CD14-positive monocyte (primary cell): ENCODE results near the gene FATE1. TPM values are rescaled to one million over a fixed set of nuclear protein-coding genes. Genes with fewer than 3 reads are reported as not detected.

Source experiments
- DNase-seq, 3 donors: peaks; one replicate each; pipeline ENCODE4 v3.0.0-alpha.2; 2011 to 2022
- H2AFZ ChIP-seq: 2 replicates; pipeline ENCODE4 v1.6.0; 2012; ENCODE audit warnings: mild to moderate bottlenecking, low read depth, low read length, inconsistent platforms; ENCODE audit not compliant: insufficient read depth, poor library complexity, severe bottlenecking
- H3K27ac ChIP-seq, 2 donors: 1 replicate in 1 of 2; 2 replicates in 1 of 2; pipeline ENCODE4 v1.5.1; 2012 to 2013; ENCODE audit warnings: low read length in 2 of 2, control low read depth in 1 of 2, inconsistent platforms in 1 of 2, low read depth in 1 of 2, mild to moderate bottlenecking in 1 of 2
- H3K27me3 ChIP-seq, 2 donors: one replicate each; pipeline versions ENCODE4 v1.6.0 to v1.6.1; 2011 to 2013; ENCODE audit warnings: low read length in 2 of 2; ENCODE audit not compliant: control insufficient read depth in 2 of 2, insufficient read depth in 2 of 2
- H3K36me3 ChIP-seq, 2 donors: replicated peaks in 1 of 2; 1 replicate in 1 of 2; 2 replicates in 1 of 2; pipeline versions ENCODE4 v1.5.1 to v1.6.1; 2012 to 2013; ENCODE audit warnings: low read length in 2 of 2, control low read depth in 1 of 2, inconsistent platforms in 1 of 2, mild to moderate bottlenecking in 1 of 2; ENCODE audit not compliant: insufficient read depth in 2 of 2, control insufficient read depth in 1 of 2
- H3K4me1 ChIP-seq, 2 donors: 1 replicate in 1 of 2; 2 replicates in 1 of 2; pipeline versions ENCODE4 v1.5.1 to v1.6.1; 2012 to 2013; ENCODE audit warnings: low read length in 2 of 2, control low read depth in 1 of 2, inconsistent platforms in 1 of 2, mild to moderate bottlenecking in 1 of 2, moderate library complexity in 1 of 2; ENCODE audit not compliant: insufficient read depth in 2 of 2, control insufficient read depth in 1 of 2
- H3K4me2 ChIP-seq: replicated peaks from 2 replicates; pipeline ENCODE3; 2012; ENCODE audit warnings: low read length, moderate library complexity, mild to moderate bottlenecking; ENCODE audit not compliant: poor library complexity, severe bottlenecking; ENCODE audit errors: extremely low read depth
- H3K4me3 ChIP-seq, 3 experiments: fragments of 200-600 bp in 1 of 3; sonication (generic) in 1 of 3; replicated peaks in 1 of 3; 1 replicate in 2 of 3; 2 replicates in 1 of 3; pipeline ENCODE4 v1.5.1; 2011 to 2013; ENCODE audit warnings: low read length in 3 of 3, mild to moderate bottlenecking in 3 of 3, control low read depth in 2 of 3, low read depth in 2 of 3, inconsistent platforms in 1 of 3, moderate library complexity in 1 of 3
- H3K79me2 ChIP-seq: 2 replicates; pipeline ENCODE4 v1.6.0; 2012; ENCODE audit warnings: mild to moderate bottlenecking, control low read depth, inconsistent platforms, low read length, moderate library complexity; ENCODE audit not compliant: insufficient read depth
- H3K9ac ChIP-seq: 2 replicates; pipeline ENCODE4 v1.6.0; 2017; ENCODE audit warnings: low read length, mild to moderate bottlenecking; ENCODE audit not compliant: insufficient read depth, poor library complexity, severe bottlenecking
- H3K9me3 ChIP-seq, 2 donors: replicated peaks in 1 of 2; 1 replicate in 1 of 2; 2 replicates in 1 of 2; pipeline versions ENCODE4 v1.5.1 to v1.6.1; 2012 to 2013; ENCODE audit warnings: low read length in 2 of 2, control low read depth in 1 of 2; ENCODE audit not compliant: control insufficient read depth in 1 of 2, insufficient read depth in 1 of 2
- H4K20me1 ChIP-seq: 2 replicates; pipeline ENCODE4 v1.6.0; 2012; ENCODE audit warnings: mild to moderate bottlenecking, low read length, control low read depth, moderate library complexity; ENCODE audit not compliant: insufficient read depth
- H3K27ac Mint-ChIP-seq, 7 donors: one replicate each; pipeline ENCODE4 v1.8.0; 2020; ENCODE audit warnings: mild to moderate bottlenecking in 7 of 7, mixed read lengths in 7 of 7, moderate library complexity in 6 of 7, inconsistent platforms in 2 of 7
- H3K27me3 Mint-ChIP-seq, 3 donors: one replicate each; pipeline ENCODE4 v1.8.0; 2021 to 2022; ENCODE audit warnings: low read depth in 3 of 3, mild to moderate bottlenecking in 3 of 3, mixed read lengths in 3 of 3, moderate library complexity in 3 of 3, inconsistent platforms in 1 of 3
- H3K36me3 Mint-ChIP-seq, 2 donors: one replicate each; pipeline ENCODE4 v1.8.0; 2020; ENCODE audit warnings: mixed read lengths in 2 of 2, inconsistent platforms in 1 of 2, mild to moderate bottlenecking in 1 of 2
- H3K4me1 Mint-ChIP-seq: one replicate; pipeline ENCODE4 v1.8.0; 2020; ENCODE audit warnings: mild to moderate bottlenecking, mixed read lengths
- H3K4me3 Mint-ChIP-seq, 2 donors: one replicate each; pipeline ENCODE4 v1.8.0; 2020; ENCODE audit warnings: mild to moderate bottlenecking in 2 of 2, mixed read lengths in 2 of 2, moderate library complexity in 1 of 2
- H3K9me3 Mint-ChIP-seq, 7 donors: one replicate each; pipeline ENCODE4 v1.8.0; 2020 to 2022; ENCODE audit warnings: mixed read lengths in 7 of 7, mild to moderate bottlenecking in 6 of 7, moderate library complexity in 6 of 7, inconsistent platforms in 2 of 7
- WGBS: methylation state at CpG from one replicate; pipeline ENCODE4 v1.1.5; 2013; ENCODE audit warnings: missing lambda C conversion rate; ENCODE audit not compliant: insufficient coverage; 5-methylcytosine and 5-hydroxymethylcytosine counted together
- intact Hi-C, 2 donors: fragments of 100-400 bp; cut with micrococcal nuclease; formaldehyde crosslinking; loops; one replicate each; pipeline versions ENCODE4 v1.15.0 to v1.15.1; 2023
- polyA plus RNA-seq, 3 donors: library from polyadenylated mRNA; depleted of rRNA in 1 of 3; unstranded in 2 of 3; stranded (reverse) in 1 of 3; fragments of 300-500 nt in 2 of 3; fragments of >200 nt in 1 of 3; fragmentation: Illumina TruSeq in 2 of 3; gene quantifications; 1 replicate in 2 of 3; 2 replicates in 1 of 3; pipeline ENCODE4 v1.2.3, GENCODE V29; 2012 to 2021
- TF ChIP-seq, protein P1 (sequence below): fragments of 200-600 bp; IDR thresholded peaks from one replicate; pipeline ENCODE4 v1.8.0; 2022; ENCODE audit warnings: antibody characterized with exemption, mild to moderate bottlenecking

The FATE1 gene
- polyA plus RNA-seq, 3 donors = not detected

DNA sequence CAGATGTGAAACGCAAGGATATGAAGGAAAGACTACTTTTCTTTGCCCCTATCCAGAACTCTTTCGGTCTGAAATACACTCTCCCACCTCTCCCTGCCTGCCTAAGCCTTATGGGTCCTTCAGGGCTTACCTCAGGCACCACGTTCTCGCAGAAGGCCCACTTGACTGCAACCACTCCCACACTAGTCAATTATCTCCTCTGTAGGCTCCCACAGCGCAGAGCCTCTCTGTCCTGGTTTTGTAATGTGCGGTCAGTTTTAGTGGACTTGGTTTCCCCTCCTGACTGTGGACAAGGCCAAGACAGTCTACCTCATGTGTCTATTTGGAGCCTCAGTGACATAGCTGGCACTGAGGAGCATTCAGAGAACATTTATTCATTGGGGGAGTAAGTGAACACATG, 29.8 kb downstream of the FATE1 start:
- no peaks in the 10 kb centered on the region for H3K36me3 ChIP-seq
- no peak overlapping the region for H3K27ac ChIP-seq
- H3K9me3 Mint-ChIP-seq = peaks cover 3 to 8% (median 5%) of the 10 kb centered on the region in 7 donors
- no peaks in the 10 kb centered on the region for H3K4me1 Mint-ChIP-seq
- H3K79me2 ChIP-seq = no peaks in the 10 kb centered on the region
- H3K4me2 ChIP-seq = no peak overlapping the region
- no peaks in the 10 kb centered on the region for H3K27me3 ChIP-seq
- H3K4me1 ChIP-seq = no peaks in the 10 kb centered on the region
- no peaks in the 10 kb centered on the region for H3K36me3 Mint-ChIP-seq
- no peak for DNase-seq
- intact Hi-C loops = no loop called here
- no peak overlapping the region for H3K4me3 Mint-ChIP-seq
- no peak overlapping the region for H2AFZ ChIP-seq
- no CpG with 5 or more reads among the region's 6 CpGs for WGBS
- no peak overlapping the region for H3K27ac Mint-ChIP-seq
- no peak overlapping the region for H3K9ac ChIP-seq
- H3K4me3 ChIP-seq = no peak overlapping the region
- peaks cover 0 to 10% (median 4%) of the 10 kb centered on the region in 3 donors for H3K27me3 Mint-ChIP-seq
- TF ChIP-seq, protein P1, sequence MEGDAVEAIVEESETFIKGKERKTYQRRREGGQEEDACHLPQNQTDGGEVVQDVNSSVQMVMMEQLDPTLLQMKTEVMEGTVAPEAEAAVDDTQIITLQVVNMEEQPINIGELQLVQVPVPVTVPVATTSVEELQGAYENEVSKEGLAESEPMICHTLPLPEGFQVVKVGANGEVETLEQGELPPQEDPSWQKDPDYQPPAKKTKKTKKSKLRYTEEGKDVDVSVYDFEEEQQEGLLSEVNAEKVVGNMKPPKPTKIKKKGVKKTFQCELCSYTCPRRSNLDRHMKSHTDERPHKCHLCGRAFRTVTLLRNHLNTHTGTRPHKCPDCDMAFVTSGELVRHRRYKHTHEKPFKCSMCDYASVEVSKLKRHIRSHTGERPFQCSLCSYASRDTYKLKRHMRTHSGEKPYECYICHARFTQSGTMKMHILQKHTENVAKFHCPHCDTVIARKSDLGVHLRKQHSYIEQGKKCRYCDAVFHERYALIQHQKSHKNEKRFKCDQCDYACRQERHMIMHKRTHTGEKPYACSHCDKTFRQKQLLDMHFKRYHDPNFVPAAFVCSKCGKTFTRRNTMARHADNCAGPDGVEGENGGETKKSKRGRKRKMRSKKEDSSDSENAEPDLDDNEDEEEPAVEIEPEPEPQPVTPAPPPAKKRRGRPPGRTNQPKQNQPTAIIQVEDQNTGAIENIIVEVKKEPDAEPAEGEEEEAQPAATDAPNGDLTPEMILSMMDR = no peak
- no peaks in the 10 kb centered on the region for H3K9me3 ChIP-seq
- no peaks in the 10 kb centered on the region for H4K20me1 ChIP-seq

DNA sequence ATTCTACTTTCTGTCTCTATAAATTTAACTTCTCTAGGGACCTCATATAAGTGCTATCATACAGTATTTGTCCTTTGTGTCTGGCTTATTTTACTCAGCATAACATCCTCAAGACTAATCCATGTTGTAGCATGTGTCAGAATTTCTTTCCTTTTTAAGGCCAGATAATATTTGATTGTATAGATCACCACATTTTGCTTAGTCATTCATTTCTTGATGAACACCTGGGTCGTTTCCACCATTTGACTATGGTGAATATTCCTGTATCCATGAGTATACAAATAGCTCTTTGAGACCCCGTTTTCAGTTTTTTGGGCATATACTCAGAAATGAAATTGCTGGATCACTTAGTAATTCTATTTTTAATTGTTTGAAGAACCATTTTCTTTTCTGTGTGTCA, 30.7 kb downstream of the FATE1 start:
- no peak overlapping the region for H3K4me3 ChIP-seq
- H3K4me1 ChIP-seq = no peaks in the 10 kb centered on the region
- DNase-seq = no peak
- no peak overlapping the region for H3K9ac ChIP-seq
- H3K36me3 ChIP-seq = no peaks in the 10 kb centered on the region
- Mint-ChIP-seq H3K27ac (no peak overlapping the region), H3K36me3 (no peaks in the 10 kb centered on the region), H3K4me3 (no peak overlapping the region), H3K4me1 (no peaks in the 10 kb centered on the region), H3K27me3 (peaks cover 1 to 15% (median 4%) of the 10 kb centered on the region in 3 donors), H3K9me3 (peaks cover 0 to 7% (median 4%) of the 10 kb centered on the region in 7 donors)
- intact Hi-C loops = no loop called here
- TF ChIP-seq, protein P1 = no peak
- H3K27me3 ChIP-seq = no peaks in the 10 kb centered on the region
- WGBS = no CpG with 5 or more reads among the region's 2 CpGs
- no peak overlapping the region for H3K4me2 ChIP-seq
- no peaks in the 10 kb centered on the region for H4K20me1 ChIP-seq
- no peak overlapping the region for H2AFZ ChIP-seq
- H3K9me3 ChIP-seq = no peaks in the 10 kb centered on the region
- no peaks in the 10 kb centered on the region for H3K79me2 ChIP-seq
- no peak overlapping the region for H3K27ac ChIP-seq
